A673 (cell line): Measurements from ENCODE around the gene HSPA14. TPM values are rescaled to one million over a fixed set of nuclear protein-coding genes. Genes with fewer than 3 reads are reported as not detected.

ENCODE experiments used
- BruUV-seq: library from RNA; stranded (reverse); fragments of 400-500 nt; replicated peaks from 2 replicates; lab custom pipeline; 2021; lab: Mats Ljungman, UMichigan
- CTCF ChIA-PET: fragments of 300-600 bp; sonication (Branson Sonifier 250); formaldehyde crosslinking; loops from one replicate; lab custom pipeline; 2022; ENCODE audit warnings: antibody characterized with exemption; lab: Charles Lee
- POLR2A ChIA-PET: fragments of 300-600 bp; sonication (Branson Sonifier 250); formaldehyde crosslinking; loops from one replicate; lab custom pipeline; 2022; ENCODE audit warnings: antibody characterized with exemption; ENCODE audit not compliant: low non-redundant PET; lab: Charles Lee
- DNase-seq: peaks from one replicate; pipeline ENCODE4 v3.0.0-alpha.2; 2015; ENCODE audit warnings: low spot score
- H3K27ac ChIP-seq: fragments of 200-600 bp; sonication (generic); 2 replicates; pipeline ENCODE4 v1.5.1; 2016; ENCODE audit warnings: mixed run types, low read depth, mild to moderate bottlenecking, mixed read lengths, antibody characterized with exemption, low read length; ENCODE audit not compliant: poor library complexity, severe bottlenecking
- H3K27me3 ChIP-seq: fragments of 200-600 bp; sonication (generic); replicated peaks from 2 replicates; pipeline ENCODE4 v1.6.1; 2017; ENCODE audit warnings: mixed run types, low read depth, mild to moderate bottlenecking, mixed read lengths, antibody characterized with exemption, low read length; ENCODE audit not compliant: insufficient read depth, poor library complexity
- H3K36me3 ChIP-seq: fragments of 200-600 bp; sonication (generic); 2 replicates; pipeline ENCODE4 v1.6.1; 2016; ENCODE audit warnings: mixed run types, mild to moderate bottlenecking, mixed read lengths, antibody characterized with exemption, low read length; ENCODE audit not compliant: insufficient read depth, poor library complexity, severe bottlenecking
- H3K4me1 ChIP-seq: fragments of 200-600 bp; sonication (generic); 2 replicates; pipeline ENCODE4 v1.6.1; 2017; ENCODE audit warnings: mixed run types, mild to moderate bottlenecking, mixed read lengths, antibody characterized with exemption, low read length; ENCODE audit not compliant: insufficient read depth, poor library complexity, severe bottlenecking
- H3K4me3 ChIP-seq: fragments of 200-600 bp; sonication (generic); 2 replicates; pipeline ENCODE4 v1.5.1; 2016; ENCODE audit warnings: low read depth, mixed run types, mild to moderate bottlenecking, mixed read lengths, low read length; ENCODE audit not compliant: poor library complexity, severe bottlenecking
- H3K9me3 ChIP-seq: fragments of 200-600 bp; sonication (generic); 2 replicates; pipeline ENCODE4 v1.6.1; 2016; ENCODE audit warnings: mixed run types, low read depth, mild to moderate bottlenecking, mixed read lengths, antibody characterized with exemption, low read length; ENCODE audit not compliant: poor library complexity, severe bottlenecking
- EZH2 ChIP-seq: fragments of 200-600 bp; sonication (generic); IDR thresholded peaks from 2 replicates; pipeline ENCODE4 v1.6.1; 2017; ENCODE audit warnings: borderline replicate concordance, low read depth, mild to moderate bottlenecking, mixed read lengths, antibody characterized with exemption, low read length; ENCODE audit not compliant: poor library complexity, severe bottlenecking
- intact Hi-C: fragments of 100-400 bp; cut with micrococcal nuclease; formaldehyde crosslinking; loops from one replicate; pipeline ENCODE4 v1.10.0; 2022; ENCODE audit not compliant: unreplicated experiment
- total RNA-seq: library from RNA; stranded (reverse); gene quantifications from 2 replicates; pipeline ENCODE4 v1.2.3, GENCODE V29; 2021
- TF ChIP-seq, protein P1 (sequence below): fragments of 300-800, 200-600 bp; sonication (generic); conservative IDR thresholded peaks from 2 replicates; pipeline ENCODE4 v1.5.1; 2017; ENCODE audit warnings: low read depth, mild to moderate bottlenecking, antibody characterized with exemption, low read length, moderate library complexity, mixed read lengths

Gene HSPA14
- total RNA-seq, 1 experiment from 2014 or later, result 46.9 TPM

GRCh38 chr10:14910953-14911352, 72.8 kb downstream of the HSPA14 start:
- no peaks in the 10 kb centered on the region for H3K27me3 ChIP-seq
- peaks cover 25% of the 10 kb centered on the region for H3K9me3 ChIP-seq
- no TSS peak for BruUV-seq
- POLR2A ChIA-PET, result no interaction called here
- H3K27ac ChIP-seq, result no peak overlapping the region
- no peak for TF ChIP-seq EZH2
- TF ChIP-seq, protein P1, sequence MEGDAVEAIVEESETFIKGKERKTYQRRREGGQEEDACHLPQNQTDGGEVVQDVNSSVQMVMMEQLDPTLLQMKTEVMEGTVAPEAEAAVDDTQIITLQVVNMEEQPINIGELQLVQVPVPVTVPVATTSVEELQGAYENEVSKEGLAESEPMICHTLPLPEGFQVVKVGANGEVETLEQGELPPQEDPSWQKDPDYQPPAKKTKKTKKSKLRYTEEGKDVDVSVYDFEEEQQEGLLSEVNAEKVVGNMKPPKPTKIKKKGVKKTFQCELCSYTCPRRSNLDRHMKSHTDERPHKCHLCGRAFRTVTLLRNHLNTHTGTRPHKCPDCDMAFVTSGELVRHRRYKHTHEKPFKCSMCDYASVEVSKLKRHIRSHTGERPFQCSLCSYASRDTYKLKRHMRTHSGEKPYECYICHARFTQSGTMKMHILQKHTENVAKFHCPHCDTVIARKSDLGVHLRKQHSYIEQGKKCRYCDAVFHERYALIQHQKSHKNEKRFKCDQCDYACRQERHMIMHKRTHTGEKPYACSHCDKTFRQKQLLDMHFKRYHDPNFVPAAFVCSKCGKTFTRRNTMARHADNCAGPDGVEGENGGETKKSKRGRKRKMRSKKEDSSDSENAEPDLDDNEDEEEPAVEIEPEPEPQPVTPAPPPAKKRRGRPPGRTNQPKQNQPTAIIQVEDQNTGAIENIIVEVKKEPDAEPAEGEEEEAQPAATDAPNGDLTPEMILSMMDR, result no peak
- H3K4me1 ChIP-seq, result no peaks in the 10 kb centered on the region
- DNase-seq, result no peak
- peaks cover 89% of the 10 kb centered on the region for H3K36me3 ChIP-seq
- no peak overlapping the region for H3K4me3 ChIP-seq
- CTCF ChIA-PET, result no interaction called here
- intact Hi-C loops, result no loop called here

DNA sequence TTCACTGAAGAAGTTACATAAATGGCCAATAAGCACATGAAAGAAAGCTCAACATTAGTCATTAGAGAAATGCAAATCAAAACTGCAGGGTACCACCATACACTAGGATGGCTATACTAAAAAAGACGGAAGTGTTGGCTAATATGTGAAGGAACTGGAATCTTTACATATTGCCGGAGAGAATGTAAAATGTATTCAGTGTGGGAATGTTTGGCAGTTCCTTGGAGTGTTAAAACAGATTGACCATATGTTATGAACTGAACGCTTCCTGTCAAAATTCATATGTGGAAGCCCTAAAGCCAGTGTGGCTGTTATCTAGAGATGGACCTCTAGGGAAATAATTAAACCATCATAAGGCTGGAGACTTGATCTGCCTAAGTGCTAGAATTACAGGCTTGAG, 73.7 kb downstream of the HSPA14 start:
- ChIA-PET POLR2A (no interaction called here), CTCF (no interaction called here)
- H3K27me3 ChIP-seq, result no peaks in the 10 kb centered on the region
- H3K9me3 ChIP-seq, result peaks cover 33% of the 10 kb centered on the region
- no peak for TF ChIP-seq EZH2
- TF ChIP-seq, protein P1, result no peak
- BruUV-seq, result no TSS peak
- H3K4me3 ChIP-seq, result no peak overlapping the region
- H3K4me1 ChIP-seq, result no peaks in the 10 kb centered on the region
- H3K36me3 ChIP-seq, result peaks cover 89% of the 10 kb centered on the region
- intact Hi-C loops, result no loop called here
- H3K27ac ChIP-seq, result no peak overlapping the region
- no peak for DNase-seq

GRCh38 chr10:14916600-14916999, 78.5 kb downstream of the HSPA14 start:
- TF ChIP-seq, protein P1, result no peak
- TF ChIP-seq EZH2, result no peak
- ChIA-PET POLR2A (no interaction called here), CTCF (no interaction called here)
- Histone ChIP-seq H3K4me3 (no peak overlapping the region), H3K36me3 (peaks cover 73% of the 10 kb centered on the region), H3K4me1 (no peaks in the 10 kb centered on the region), H3K27ac (no peak overlapping the region), H3K27me3 (no peaks in the 10 kb centered on the region), H3K9me3 (peaks cover 38% of the 10 kb centered on the region)
- BruUV-seq, result no TSS peak
- intact Hi-C loops, result no loop called here
- no peak for DNase-seq
